Endothelial cell (in vitro differentiated cells): ENCODE data around the gene SLC20A1. TPM values are rescaled to one million over a fixed set of nuclear protein-coding genes. Genes with fewer than 3 reads are reported as not detected.
"Not testable (repeated sequence)": the region's sequence is repeated elsewhere in the genome, so short reads cannot be mapped to it uniquely, and the experiment has no call there.

Experiments
- DNase-seq: peaks from one replicate; pipeline ENCODE4 v3.0.0; 2021; ENCODE audit warnings: low spot score
- H3K27ac Mint-ChIP-seq: one replicate; pipeline ENCODE4 v1.8.0; 2021; ENCODE audit warnings: mixed read lengths, inconsistent platforms; ENCODE audit not compliant: unreplicated experiment
- H3K27me3 Mint-ChIP-seq: one replicate; pipeline ENCODE4 v1.8.0; 2021; ENCODE audit warnings: mild to moderate bottlenecking, moderate library complexity, mixed read lengths, inconsistent platforms; ENCODE audit not compliant: unreplicated experiment
- H3K36me3 Mint-ChIP-seq: one replicate; pipeline ENCODE4 v1.8.0; 2021; ENCODE audit warnings: mild to moderate bottlenecking, low read depth, mixed read lengths, inconsistent platforms; ENCODE audit not compliant: unreplicated experiment
- H3K4me1 Mint-ChIP-seq: one replicate; pipeline ENCODE4 v1.8.0; 2021; ENCODE audit warnings: mild to moderate bottlenecking, mixed read lengths, inconsistent platforms; ENCODE audit not compliant: unreplicated experiment
- H3K4me3 Mint-ChIP-seq: one replicate; pipeline ENCODE4 v1.8.0; 2021; ENCODE audit warnings: mild to moderate bottlenecking, mixed read lengths, inconsistent platforms; ENCODE audit not compliant: unreplicated experiment
- H3K9me3 Mint-ChIP-seq: one replicate; pipeline ENCODE4 v1.8.0; 2021; ENCODE audit warnings: mixed read lengths, inconsistent platforms; ENCODE audit not compliant: unreplicated experiment
- total RNA-seq: library from RNA; stranded (reverse); fragmentation: NEBNext Ultra II Directional; extraction: Animal tissue kit (Norgen Biotek cat#: 25700); gene quantifications from one replicate; pipeline ENCODE4 v1.2.1, GENCODE V29; 2021; ENCODE audit not compliant: unreplicated experiment
- TF ChIP-seq, protein P1 (sequence below): fragments of 200-600 bp; sonication (generic); IDR thresholded peaks from one replicate; pipeline ENCODE4 v1.5.0; 2021; ENCODE audit warnings: antibody characterized with exemption; ENCODE audit not compliant: unreplicated experiment

SLC20A1 gene
- total RNA-seq, 1 donor from 2014 or later: 255 TPM

DNA sequence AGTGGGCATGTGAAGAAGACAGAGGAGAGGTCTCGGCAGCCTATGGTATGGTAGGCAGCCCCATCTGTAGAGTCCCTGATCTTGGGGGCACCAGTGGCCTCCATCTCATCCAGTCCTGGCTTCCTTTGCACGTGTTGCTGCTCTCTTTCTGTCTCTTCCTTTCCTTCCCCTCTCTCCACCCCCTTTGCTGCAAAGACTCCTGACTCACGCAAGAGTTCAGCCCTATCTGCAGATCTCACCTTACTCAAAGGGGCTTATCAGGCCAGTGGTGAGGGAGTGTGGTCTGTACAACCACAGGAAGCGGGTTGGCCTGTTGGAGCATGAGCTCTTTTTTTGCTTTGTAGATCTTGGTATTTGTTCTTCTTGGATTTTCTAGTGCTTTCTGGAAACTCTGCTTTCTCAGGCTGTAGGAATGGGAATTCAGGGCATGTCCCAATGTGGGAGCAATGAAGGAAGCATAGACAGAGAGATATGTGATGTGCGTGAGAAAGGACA lies 60.5 kb downstream of the SLC20A1 start:
- no peak for DNase-seq
- Mint-ChIP-seq H3K4me1 (peaks cover 29% of the 10 kb centered on the region), H3K27ac (no peak overlapping the region), H3K4me3 (no peak overlapping the region), H3K27me3 (peaks cover 1% of the 10 kb centered on the region), H3K9me3 (peaks cover 2% of the 10 kb centered on the region), H3K36me3 (peaks cover 3% of the 10 kb centered on the region)
- TF ChIP-seq, protein P1, sequence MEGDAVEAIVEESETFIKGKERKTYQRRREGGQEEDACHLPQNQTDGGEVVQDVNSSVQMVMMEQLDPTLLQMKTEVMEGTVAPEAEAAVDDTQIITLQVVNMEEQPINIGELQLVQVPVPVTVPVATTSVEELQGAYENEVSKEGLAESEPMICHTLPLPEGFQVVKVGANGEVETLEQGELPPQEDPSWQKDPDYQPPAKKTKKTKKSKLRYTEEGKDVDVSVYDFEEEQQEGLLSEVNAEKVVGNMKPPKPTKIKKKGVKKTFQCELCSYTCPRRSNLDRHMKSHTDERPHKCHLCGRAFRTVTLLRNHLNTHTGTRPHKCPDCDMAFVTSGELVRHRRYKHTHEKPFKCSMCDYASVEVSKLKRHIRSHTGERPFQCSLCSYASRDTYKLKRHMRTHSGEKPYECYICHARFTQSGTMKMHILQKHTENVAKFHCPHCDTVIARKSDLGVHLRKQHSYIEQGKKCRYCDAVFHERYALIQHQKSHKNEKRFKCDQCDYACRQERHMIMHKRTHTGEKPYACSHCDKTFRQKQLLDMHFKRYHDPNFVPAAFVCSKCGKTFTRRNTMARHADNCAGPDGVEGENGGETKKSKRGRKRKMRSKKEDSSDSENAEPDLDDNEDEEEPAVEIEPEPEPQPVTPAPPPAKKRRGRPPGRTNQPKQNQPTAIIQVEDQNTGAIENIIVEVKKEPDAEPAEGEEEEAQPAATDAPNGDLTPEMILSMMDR: no peak

DNA sequence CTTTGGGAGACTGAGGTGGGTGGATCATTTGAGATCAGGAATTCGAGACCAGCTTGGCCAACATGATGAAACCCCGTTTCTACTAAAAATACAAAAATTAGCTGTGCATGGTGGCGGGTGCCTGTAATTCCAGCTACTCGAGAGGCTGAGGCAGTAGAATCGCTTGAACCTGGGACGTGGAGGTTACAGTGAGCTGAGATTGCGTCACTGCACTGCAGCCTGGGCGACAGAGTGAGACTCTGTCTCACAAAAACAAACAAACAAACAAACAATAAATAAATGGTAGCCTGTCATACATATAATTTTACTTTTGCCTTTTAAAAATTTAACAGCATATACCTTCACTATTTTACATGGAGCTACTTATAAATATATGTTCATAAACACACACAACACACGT lies 61.2 kb downstream of the SLC20A1 start:
- H3K9me3 Mint-ChIP-seq, H3K27ac Mint-ChIP-seq, H3K27me3 Mint-ChIP-seq, H3K36me3 Mint-ChIP-seq, DNase-seq, H3K4me3 Mint-ChIP-seq: not testable (repeated sequence)
- H3K4me1 Mint-ChIP-seq: peaks cover 31% of the 10 kb centered on the region

DNA sequence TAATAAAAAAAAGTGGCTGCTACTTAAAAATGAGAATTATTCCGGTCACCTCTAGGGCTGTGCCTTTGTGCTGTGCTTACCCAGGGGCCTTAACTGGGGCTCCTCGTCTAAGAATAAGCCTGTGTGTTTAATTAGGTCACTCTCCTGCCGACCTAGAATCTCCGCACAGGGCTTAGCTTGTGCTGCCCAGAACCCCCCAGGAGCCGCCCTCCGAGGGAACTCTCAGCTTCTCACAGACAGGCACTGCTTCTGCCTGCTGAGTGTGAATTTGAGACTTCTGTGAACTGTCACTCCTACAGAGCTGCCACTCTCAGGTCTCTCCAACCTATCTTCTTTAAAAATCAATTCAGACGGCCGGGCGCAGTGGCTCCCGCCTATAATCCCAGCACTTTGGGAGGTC lies 63.2 kb downstream of the SLC20A1 start:
- no peak for DNase-seq
- TF ChIP-seq, protein P1: no peak
- Mint-ChIP-seq H3K4me1 (peaks cover 34% of the 10 kb centered on the region), H3K9me3 (peaks cover 3% of the 10 kb centered on the region), H3K27me3 (peaks cover 6% of the 10 kb centered on the region), H3K4me3 (no peak overlapping the region), H3K27ac (no peak overlapping the region), H3K36me3 (peaks cover 4% of the 10 kb centered on the region)

DNA sequence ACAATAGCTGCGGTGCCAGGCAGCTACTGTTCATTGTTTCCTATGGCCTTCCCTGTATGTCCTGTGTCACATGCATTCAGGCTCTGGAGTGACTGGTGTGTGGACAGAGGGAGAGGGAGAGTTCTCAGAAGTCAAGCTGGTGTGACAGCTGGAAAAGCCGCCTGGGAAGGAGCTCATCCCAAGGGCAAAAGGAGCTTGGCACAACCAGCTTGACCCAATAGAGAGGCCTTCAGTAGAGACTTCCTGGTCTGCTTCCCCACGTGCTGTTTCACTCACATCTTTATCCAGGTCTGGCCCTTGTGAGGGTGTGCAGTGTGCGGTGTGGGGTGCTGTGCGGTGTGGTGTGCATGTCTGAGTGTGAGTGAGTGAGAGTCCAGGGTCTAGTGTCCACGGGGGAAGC lies 64.0 kb downstream of the SLC20A1 start:
- TF ChIP-seq, protein P1: no peak
- peaks cover 34% of the 10 kb centered on the region for H3K4me1 Mint-ChIP-seq
- H3K27me3 Mint-ChIP-seq: peaks cover 9% of the 10 kb centered on the region
- H3K27ac Mint-ChIP-seq: no peak overlapping the region
- H3K9me3 Mint-ChIP-seq: peaks cover 3% of the 10 kb centered on the region
- no peak for DNase-seq
- no peak overlapping the region for H3K4me3 Mint-ChIP-seq
- H3K36me3 Mint-ChIP-seq: peaks cover 4% of the 10 kb centered on the region

DNA sequence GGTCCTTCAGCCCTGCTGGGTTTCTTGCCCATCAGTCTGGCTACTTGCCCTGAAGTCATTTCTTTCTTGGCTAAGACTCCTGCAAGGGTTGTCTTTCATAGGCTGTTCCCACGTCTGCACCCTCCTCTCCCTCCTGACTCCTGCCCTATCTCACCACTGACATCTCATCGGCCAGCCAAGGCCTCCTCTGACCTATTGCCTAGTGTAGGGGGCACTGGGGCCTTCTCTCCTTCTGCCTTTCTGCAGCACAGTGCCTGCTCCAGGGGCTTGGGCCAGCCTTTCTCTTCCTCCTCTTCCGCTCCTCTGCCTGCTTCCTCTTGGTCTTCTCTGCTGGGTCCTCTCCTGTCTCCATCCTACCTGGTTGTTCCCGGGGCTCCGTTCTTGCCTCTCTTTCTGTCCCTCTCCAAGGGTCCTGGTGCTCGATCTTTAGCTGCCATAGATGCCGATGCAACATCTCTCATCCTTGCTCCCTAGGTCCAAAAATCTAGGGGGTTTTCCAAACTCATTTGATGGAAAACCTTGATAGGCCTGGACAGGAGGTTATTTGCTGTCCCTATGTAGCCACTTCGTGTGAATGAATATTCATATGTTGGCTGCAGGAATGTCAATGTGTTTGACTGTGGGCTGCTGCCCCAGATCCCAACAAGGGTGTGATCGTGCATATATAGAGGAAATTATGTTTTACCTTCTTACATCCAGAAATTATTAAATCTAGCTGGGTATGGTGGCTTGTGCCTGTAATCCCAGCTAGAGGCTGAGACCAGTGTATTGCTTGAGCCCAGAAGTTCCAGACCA lies 65.4 kb downstream of the SLC20A1 start:
- no peak for DNase-seq
- H3K9me3 Mint-ChIP-seq: peaks cover 3% of the 10 kb centered on the region
- peaks cover 9% of the 10 kb centered on the region for H3K27me3 Mint-ChIP-seq
- TF ChIP-seq, protein P1: no peak
- peaks cover 26% of the 10 kb centered on the region for H3K4me1 Mint-ChIP-seq
- H3K4me3 Mint-ChIP-seq: no peak overlapping the region
- peaks cover 4% of the 10 kb centered on the region for H3K36me3 Mint-ChIP-seq
- no peak overlapping the region for H3K27ac Mint-ChIP-seq
